AG09309 (cell line): Measurements from ENCODE around the gene LRRC57.

Source experiments
- DNase-seq: peaks from one replicate; pipeline ENCODE4 v3.0.0-alpha.2; 2010; ENCODE audit warnings: low read depth
- H3K4me3 ChIP-seq: 2 replicates; pipeline ENCODE4 v1.5.1; 2011; ENCODE audit warnings: mild to moderate bottlenecking, low read depth, low read length, moderate library complexity; ENCODE audit not compliant: control insufficient read depth
- TF ChIP-seq, protein P1 (sequence below): IDR thresholded peaks from 2 replicates; pipeline ENCODE4 v1.5.1; 2011; ENCODE audit warnings: mild to moderate bottlenecking, low read depth, low read length, inconsistent platforms; ENCODE audit not compliant: insufficient read depth, control insufficient read depth; ENCODE audit errors: missing control alignments

The LRRC57 gene

DNA sequence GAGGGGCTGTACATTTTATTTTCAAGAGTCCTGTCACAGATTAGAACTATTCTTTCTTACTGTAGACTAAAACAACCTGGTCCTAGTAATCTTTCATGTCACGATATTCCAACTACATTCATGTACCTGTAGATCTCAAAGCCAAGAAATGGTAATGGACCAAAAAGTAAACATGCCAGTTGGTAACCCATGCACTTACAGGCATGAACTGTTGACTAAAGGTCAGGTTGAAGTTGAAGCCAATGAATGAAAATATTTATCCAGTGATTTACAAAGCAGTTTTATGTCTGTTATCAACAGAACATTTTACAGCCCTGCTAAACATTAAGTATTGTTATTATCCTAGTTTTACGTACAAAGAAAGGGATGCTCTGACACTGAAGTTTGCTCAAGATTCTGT, 25.3 kb downstream of the LRRC57 start:
- no peak for DNase-seq
- TF ChIP-seq, protein P1, sequence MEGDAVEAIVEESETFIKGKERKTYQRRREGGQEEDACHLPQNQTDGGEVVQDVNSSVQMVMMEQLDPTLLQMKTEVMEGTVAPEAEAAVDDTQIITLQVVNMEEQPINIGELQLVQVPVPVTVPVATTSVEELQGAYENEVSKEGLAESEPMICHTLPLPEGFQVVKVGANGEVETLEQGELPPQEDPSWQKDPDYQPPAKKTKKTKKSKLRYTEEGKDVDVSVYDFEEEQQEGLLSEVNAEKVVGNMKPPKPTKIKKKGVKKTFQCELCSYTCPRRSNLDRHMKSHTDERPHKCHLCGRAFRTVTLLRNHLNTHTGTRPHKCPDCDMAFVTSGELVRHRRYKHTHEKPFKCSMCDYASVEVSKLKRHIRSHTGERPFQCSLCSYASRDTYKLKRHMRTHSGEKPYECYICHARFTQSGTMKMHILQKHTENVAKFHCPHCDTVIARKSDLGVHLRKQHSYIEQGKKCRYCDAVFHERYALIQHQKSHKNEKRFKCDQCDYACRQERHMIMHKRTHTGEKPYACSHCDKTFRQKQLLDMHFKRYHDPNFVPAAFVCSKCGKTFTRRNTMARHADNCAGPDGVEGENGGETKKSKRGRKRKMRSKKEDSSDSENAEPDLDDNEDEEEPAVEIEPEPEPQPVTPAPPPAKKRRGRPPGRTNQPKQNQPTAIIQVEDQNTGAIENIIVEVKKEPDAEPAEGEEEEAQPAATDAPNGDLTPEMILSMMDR, result no peak
- H3K4me3 ChIP-seq, result no peak overlapping the region

GRCh38 chr15:42511007-42511391, 37.6 kb downstream of the LRRC57 start:
- no peak for DNase-seq
- TF ChIP-seq, protein P1, result no peak
- no peak overlapping the region for H3K4me3 ChIP-seq

GRCh38 chr15:42510258-42511006, 38.2 kb downstream of the LRRC57 start:
- no peak overlapping the region for H3K4me3 ChIP-seq
- TF ChIP-seq, protein P1, result no peak
- no peak for DNase-seq

DNA sequence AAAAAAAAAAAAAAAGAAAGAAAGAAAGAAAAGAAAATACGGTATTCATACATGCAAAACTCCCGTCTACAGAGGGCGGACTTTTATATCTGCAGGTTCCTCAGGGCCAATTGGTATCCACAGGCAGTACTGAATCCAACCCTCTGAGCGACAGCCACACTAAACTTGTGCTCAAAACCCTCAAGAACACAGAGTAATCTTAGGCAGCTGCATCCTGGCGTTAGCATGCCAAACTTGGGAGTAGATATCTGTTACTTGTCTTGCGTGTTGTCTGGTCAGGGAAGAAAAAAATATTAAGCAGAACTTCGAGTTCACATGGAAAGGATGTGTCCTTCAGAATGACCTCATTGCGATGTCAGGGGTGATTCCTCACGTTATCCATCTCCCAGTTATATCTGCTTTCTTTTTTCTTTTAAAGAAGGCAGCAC, 40.3 kb downstream of the LRRC57 start:
- no peak overlapping the region for H3K4me3 ChIP-seq
- DNase-seq, result no peak
- TF ChIP-seq, protein P1, result no peak

- TF ChIP-seq, protein P1, result no peak
- no peak for DNase-seq
- H3K4me3 ChIP-seq, result no peak overlapping the region
Measured at GRCh38 chr15:42507514-42507913, 41.1 kb downstream of the LRRC57 start.

GRCh38 chr15:42504631-42505030, 44.0 kb downstream of the LRRC57 start:
- TF ChIP-seq, protein P1, result no peak
- H3K4me3 ChIP-seq, result no peak overlapping the region
- no peak for DNase-seq
